GM18517 (cell line): ENCODE results near the gene PTCD1.

ENCODE experiments used
- ATAC-seq: cut with Tn5 transposase; IDR thresholded peaks from one replicate; pipeline ENCODE4 v1.9.1; 2021; ENCODE audit warnings: mild to moderate bottlenecking, moderate library complexity; ENCODE audit not compliant: unreplicated experiment

PTCD1 gene

DNA sequence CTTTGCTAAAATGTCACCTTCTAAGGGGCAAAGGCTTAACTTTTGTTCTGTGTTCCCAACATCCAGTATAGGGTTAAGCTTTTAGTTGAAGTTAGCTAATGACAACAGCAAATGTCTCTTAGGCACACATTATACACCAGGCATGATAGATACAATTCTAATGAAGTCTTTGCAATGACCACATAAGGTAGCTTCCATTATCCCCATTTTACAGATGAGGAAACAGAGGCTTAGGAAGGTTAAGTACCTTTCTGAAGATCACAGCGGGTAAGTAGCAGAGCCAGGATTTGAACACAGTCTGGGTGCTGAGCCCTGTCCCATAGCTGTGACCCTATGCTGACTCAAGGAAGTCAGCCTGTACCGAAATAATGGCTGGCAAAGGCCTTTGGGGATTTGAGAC, 28.0 kb downstream of the PTCD1 start:
- ATAC-seq, result no peak

DNA sequence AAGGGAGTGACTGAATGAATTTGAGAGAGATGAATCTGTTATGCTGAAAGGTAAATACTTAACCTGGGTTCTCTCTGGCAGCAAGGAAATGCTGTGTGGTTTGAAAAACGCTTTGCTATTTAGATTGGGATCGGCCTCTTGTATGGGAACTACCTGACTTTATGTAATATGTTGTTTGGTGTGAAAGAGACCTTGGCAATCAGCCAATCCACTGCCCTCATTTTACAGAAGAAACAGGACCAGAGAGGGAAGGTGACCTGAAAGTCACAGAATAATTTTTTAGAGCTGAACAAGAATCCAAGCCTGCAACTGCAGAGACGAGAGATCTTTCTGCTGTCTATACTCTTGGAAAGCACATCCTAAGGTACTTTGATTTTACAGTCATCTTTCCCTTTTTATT, 28.8 kb downstream of the PTCD1 start:
- ATAC-seq, result no peak

DNA sequence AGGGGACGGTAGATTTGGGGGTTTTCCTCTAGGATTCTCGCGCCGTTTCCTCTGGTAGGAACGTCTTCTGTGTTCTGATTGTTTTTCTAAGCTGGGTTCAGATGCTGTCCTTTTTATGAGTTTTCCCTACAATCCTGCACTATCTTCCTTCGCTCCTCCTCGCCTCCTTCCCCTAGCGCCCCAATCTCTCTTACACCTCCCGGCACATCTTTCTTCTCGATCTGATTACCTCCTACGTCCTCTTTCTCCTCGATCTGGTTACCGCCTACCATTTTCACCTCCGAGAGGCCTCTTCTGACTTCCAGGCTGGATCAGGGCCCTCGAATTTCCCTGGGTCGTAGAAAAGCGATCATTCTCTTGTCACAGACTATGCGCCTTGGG, 29.4 kb downstream of the PTCD1 start:
- no peak for ATAC-seq

DNA sequence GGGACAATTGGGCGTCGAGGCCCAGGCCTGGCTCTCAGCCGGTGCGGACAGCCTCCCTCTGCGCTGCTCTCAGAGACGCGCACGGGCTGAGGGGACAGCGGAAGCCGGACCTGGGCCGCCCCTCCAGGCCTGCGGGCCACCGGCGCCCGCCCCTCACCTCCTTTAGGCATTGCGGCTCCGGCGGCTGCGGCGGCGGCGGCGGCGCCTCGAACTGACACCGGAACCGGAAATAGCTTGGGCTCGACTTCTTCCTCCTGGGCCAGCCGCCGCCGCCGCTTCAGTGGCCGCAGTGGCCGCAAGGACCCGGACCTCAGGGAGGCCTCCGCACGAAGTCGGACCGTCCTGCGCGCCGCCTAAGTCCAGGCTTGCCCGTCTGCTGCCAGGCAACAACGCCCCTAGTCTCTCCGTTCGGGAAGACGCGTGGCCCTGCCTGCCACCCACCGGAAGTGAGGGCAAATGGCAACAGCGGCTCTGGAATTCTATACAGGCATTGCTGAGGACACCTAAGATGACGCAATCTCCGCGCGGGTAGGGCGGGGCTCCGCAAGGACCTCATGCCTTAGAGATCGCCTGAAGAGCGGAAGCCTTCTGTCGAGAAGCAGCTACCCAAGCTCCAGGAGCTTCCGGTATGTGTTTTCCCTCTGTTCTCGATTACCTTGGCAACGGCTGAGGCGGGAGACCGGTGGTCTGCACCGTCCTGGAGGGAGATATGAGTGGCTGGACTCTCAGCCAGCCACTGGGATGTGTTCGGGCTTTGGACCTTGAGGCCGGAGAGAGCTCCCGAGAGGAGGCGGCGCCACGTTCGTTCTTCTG, 30.0 kb downstream of the PTCD1 start, which contains the start of the genes BUD31 and PDAP1:
Gene BUD31, plus strand, starts transcription at position 591 of the 813 bp plus-strand sequence. CDS start 2,124 bp downstream, outside the sequence.
Gene PDAP1, minus strand, starts transcription at position 219 of the 813 bp plus-strand sequence. Its CDS starts 49 bp downstream, at position 170.
- peak; percentile 80 for ATAC-seq

- ATAC-seq, result peak; percentile 6
These were observed 30.7 kb downstream of the PTCD1 start for GRCh38 chr7:99407872-99408378.

- ATAC-seq, result no peak
These were observed 32.0 kb downstream of the PTCD1 start for GRCh38 chr7:99406557-99406956.

GRCh38 chr7:99404977-99405320, 33.6 kb downstream of the PTCD1 start:
- ATAC-seq, result no peak

GRCh38 chr7:99404235-99404976, 34.2 kb downstream of the PTCD1 start:
- ATAC-seq, result no peak

- ATAC-seq, result no peak
These were observed 34.8 kb downstream of the PTCD1 start for GRCh38 chr7:99403764-99404163.

- no peak for ATAC-seq
These were observed 35.7 kb downstream of the PTCD1 start for GRCh38 chr7:99402854-99403253.

DNA sequence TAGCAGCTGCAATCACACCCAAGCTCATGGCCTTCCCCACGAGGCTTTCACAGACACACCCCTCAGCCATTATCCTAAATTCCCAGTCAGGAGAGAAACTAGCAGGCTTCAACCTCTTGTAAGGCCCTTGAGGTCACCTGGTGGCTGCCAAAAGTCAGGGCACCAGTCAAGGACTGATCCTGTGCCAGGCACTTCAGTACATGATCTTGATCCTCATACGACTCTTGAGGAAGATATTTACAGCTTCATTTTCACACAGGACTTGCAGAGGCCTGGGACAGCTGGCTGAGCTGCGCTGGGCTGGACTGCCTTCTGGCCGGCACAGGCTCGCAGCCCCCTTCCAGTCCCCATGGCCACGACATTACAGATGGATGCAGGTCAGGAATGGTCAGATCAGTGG, 39.0 kb downstream of the PTCD1 start:
- ATAC-seq, result no peak

- no peak for ATAC-seq
These were observed 39.6 kb downstream of the PTCD1 start for GRCh38 chr7:99398891-99399445.

- ATAC-seq, result no peak
These were observed 41.2 kb downstream of the PTCD1 start for GRCh38 chr7:99397297-99397983.

GRCh38 chr7:99396418-99397296, 41.9 kb downstream of the PTCD1 start:
- no peak for ATAC-seq

- no peak for ATAC-seq
These were observed 42.8 kb downstream of the PTCD1 start for GRCh38 chr7:99395616-99396327.

DNA sequence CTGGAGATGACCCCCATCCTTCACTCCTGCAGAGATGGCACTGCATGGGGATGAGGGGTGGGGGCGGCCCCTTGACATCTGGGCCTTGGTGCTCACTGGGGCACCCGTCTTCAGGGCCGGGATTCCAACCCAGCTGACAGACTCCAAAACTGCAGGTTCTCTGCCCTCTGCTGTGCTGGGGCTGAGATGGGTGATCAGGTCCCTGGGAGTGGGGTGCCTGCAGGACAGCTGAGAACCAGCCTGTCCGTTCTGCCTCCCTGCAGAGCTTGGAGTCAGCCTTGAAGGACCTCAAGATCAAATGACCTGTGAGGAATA, 44.5 kb downstream of the PTCD1 start:
- no peak for ATAC-seq

- no peak for ATAC-seq
These were observed 45.0 kb downstream of the PTCD1 start for GRCh38 chr7:99393355-99394187.

GRCh38 chr7:99392659-99393354, 45.8 kb downstream of the PTCD1 start:
- no peak for ATAC-seq
